Loucy (cell line): Measurements from ENCODE around the gene SGO2.

ENCODE experiments used
- EZH2phosphoT487 ChIP-seq: fragments of 200-600 bp; IDR thresholded peaks from 2 replicates; pipeline ENCODE4 v1.6.1; 2018; ENCODE audit warnings: antibody characterized with exemption, mild to moderate bottlenecking, moderate library complexity, borderline replicate concordance
- TF ChIP-seq, protein P1 (sequence below): fragments of 200-600 bp; sonication (generic); conservative IDR thresholded peaks from 2 replicates; pipeline ENCODE4 v1.5.1; 2014; ENCODE audit warnings: mild to moderate bottlenecking, antibody characterized with exemption, low read length

DNA sequence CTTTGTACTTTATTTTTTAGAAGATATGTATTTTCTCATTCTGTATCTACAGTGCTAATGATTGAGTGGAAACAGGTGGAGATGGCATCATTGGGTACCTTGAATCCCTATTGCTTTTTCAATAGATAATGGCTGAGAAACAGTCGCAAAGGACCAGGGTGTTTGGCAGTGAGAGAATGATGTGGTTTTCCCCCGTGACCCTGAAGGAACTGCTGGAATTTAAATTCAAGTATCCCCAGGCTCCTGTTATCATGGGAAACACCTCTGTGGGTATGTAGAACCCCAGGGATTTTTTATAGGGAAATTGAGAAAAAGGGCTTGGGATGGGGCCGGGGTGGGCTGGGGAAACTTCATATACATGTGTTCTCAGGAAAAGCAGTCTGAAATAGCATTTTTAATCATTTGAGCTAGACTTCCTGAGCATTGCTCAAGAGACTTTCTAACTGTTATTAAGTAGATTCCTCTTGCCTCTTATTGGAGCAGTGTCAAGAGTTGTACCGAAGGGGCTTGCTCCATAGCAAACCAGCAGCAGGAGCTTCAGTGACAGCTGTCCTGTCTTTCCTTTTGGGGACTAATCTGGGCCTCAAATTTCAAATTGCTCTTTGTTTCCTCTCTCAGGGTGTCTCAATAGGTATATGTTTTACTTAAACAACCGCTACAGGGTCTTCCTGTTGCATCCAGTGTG is 78.7 kb downstream of the SGO2 start:
- TF ChIP-seq EZH2phosphoT487 = no peak
- TF ChIP-seq, protein P1, sequence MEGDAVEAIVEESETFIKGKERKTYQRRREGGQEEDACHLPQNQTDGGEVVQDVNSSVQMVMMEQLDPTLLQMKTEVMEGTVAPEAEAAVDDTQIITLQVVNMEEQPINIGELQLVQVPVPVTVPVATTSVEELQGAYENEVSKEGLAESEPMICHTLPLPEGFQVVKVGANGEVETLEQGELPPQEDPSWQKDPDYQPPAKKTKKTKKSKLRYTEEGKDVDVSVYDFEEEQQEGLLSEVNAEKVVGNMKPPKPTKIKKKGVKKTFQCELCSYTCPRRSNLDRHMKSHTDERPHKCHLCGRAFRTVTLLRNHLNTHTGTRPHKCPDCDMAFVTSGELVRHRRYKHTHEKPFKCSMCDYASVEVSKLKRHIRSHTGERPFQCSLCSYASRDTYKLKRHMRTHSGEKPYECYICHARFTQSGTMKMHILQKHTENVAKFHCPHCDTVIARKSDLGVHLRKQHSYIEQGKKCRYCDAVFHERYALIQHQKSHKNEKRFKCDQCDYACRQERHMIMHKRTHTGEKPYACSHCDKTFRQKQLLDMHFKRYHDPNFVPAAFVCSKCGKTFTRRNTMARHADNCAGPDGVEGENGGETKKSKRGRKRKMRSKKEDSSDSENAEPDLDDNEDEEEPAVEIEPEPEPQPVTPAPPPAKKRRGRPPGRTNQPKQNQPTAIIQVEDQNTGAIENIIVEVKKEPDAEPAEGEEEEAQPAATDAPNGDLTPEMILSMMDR = no peak
